GM18526 (cell line): ENCODE measurements around the gene PHACTR2.

Experiments used
- POLR2A ChIP-seq: IDR thresholded peaks from 3 replicates; pipeline ENCODE4 v1.6.1; 2011; ENCODE audit not compliant: insufficient read length; ENCODE audit errors: extremely low read depth

PHACTR2 gene

DNA sequence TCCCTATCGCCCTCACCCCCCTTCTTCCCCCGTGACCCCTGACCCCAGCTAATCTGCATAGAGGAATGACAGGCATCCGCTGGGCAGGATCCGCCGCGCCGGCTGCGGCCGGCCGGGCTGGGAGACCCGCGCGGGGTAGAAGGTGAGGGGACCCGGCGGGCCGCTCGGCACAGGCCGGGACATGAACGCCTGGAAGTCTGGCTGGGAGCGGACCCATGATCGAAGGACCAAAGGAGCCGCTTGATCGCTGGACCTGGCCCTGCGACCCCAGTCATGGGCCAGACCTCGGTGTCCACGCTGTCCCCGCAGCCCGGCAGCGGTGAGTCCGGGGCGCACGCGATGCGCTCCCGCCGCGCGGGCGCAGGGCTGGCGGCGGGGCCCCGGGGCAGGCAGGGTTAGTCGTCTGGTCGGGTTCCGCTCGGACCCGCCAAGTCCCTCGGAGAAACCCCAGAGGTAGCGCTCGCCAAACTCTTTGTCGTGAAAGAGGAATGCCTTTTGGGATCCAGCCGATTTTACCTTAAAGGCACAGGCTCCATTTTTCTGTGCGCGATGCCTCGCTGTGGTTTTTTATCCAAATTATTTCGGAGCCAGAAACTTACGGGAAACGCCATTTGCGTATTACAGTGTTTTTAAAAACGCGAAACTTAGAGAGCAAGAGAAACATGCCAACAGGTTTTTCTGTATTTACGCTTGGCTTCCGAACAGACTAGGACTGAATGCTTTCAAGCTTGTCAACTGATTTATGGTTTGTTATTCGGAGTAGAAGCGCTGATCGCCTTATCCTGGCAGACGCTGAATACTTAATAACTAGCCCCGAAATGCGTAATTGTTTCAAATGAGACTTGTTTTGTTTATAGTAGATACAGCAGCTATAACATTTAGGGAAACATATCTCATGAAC, at the start of gene PHACTR2:
Gene PHACTR2, plus strand, starts transcription at position 75 of the 901 bp plus-strand sequence. Its CDS starts 199 bp downstream, at position 274.
- TF ChIP-seq POLR2A = no peak

DNA sequence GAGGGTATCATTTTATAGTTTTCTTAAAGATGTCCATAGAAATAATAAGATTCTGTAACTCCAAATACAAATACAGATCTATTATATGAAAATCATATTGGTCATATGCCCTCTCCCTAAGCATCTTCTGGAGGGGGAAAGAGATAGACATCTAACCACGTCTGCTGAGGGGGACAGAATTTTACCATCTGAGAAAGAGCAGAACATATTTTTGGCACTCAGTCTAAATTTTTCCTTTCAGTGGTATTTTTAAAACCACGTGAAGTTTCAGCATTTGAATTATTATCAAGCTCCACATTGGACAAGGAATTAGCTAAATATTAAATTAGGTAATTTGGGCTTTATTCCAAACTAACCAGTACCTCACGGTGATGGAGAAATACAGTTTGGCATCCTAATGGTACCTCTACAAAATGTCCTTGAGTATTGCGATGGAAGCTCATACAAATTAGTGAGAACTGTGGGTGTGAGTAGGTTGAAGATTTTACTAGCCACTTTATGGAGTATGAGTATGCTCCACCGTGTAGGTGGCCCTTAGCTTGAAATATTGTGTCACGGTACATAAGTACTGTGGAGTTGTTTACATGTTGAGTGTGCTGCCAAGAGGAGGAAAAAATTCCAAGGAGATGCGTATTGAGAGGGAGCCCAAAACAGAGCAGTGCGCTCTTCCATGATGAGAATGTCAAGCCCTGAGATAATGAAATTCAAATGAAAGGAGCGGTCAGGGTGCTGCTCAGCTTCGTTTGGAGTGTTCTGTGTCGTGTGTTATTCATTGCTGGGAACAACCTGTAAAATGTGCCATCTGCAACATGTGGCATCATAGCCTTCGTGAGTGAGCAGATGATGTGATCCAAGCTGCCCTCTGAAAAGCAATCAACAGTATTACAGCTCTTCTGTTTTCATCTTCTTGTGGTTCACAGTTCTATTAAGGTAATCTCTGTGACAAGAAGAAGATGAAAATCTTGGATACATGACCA, 48.4 kb upstream of the PHACTR2 start:
- no peak for TF ChIP-seq POLR2A

DNA sequence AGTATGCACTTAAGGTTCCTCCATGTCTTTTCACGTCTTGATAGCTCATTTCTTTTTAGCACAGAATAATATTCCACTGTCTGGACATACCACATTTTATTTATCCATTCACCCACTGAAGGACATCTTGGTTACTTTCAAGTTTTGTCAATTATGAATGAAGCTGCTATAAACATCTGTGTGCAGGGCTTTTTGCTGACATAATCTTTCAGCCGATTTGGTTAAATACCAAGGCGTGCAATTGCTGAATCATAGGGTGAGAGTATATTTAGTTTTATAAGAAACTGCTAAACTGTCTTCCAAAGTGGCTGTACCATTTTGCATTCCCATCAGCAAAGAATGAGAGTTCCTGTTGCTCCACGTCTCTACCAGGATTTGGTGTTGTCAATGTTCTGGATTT, 44.9 kb upstream of the PHACTR2 start:
- no peak for TF ChIP-seq POLR2A

DNA sequence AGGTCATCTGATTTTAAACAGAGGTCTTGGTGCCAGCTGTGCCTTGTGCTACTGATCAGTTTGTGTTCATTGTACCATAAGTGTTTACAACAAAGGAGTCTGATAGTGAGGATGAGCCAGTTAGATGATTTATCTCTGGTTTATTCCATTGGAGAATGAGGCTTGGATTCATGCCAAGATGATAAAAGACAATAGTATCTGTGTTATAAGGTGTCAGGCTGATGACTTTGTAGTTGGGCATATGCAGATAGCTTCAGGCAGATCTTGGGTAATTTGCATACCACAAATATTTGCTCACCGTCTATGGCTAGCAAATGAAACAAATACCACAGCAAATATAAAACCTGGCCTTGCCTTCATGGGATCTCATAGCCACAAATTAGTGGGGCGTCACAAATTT, 43.3 kb upstream of the PHACTR2 start:
- TF ChIP-seq POLR2A = no peak

DNA sequence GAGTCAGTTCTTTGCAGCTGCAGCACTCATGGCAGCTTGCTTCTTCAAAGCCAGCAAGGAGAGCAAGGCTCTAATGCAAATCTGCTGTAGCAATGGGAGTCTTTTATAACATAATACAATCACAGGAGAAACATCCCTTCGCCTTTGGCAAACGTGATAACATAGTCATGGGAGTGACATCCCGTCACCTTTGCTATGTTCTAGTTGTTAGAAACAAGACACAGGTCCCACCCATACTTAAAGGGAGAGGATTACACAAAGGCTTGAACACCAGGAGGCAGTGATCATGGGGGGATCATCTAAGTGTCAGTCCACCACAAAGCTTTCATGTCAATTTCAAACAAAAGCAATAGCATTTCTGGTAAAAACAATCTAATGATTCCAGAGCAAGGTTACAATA, 40.1 kb upstream of the PHACTR2 start:
- TF ChIP-seq POLR2A = no peak

DNA sequence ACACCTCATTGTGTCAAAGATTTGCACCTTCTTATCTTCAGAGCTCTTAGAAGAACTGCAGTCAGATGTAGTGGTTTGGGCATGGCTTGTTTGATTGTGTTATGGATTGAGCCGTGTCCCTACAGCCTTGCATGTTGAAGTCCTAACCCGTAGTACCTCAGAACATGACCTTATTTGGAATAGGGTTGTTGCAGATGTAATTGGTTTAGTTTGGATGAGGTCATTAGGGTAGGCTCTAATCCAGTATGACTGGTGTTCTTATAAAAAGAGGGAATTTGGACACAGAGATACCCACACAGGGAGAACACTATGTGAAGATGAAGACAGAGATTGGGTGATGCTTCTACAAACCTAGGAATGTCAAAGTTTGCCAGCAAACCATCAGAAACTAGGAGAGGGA, 35.4 kb upstream of the PHACTR2 start:
- TF ChIP-seq POLR2A = no peak

DNA sequence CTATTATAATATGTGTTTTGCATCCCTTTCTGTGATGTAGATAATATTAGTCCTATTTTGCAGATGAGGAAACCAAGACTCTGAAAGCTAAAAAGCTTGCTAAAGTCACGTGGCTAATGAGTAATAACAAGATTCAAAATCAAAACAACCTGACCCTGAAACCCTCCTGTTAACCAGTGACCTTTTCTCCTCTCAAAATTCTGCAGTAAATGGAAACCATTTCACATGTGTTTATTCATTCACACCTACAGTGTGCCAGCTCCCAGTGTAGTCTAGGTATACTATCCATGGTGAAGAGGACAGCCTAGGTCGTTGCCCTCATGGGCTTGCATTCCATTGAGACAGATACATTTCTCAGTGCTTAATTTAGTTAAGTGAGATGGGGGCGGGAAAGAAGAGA, 30.6 kb upstream of the PHACTR2 start:
- no peak for TF ChIP-seq POLR2A

DNA sequence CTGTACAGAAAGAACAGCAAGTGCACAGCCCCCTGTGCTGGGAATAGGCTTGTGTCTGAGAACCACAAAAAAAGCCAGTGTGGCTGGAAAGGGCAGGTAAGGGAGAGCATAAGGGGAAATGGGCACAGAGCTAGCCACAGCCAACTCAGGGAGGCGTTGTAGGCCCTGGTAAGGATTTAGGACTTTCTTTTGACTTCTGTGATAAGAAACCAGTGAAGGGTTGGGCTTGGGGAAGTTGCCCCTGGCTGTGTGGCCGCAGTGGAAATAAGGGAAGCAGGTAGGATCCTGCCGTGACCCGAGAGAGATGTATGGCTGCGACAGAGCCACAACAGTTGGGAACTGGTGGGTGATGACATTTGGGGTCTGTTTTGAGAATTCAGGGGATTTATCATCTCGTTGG, 30.0 kb upstream of the PHACTR2 start:
- TF ChIP-seq POLR2A = no peak

DNA sequence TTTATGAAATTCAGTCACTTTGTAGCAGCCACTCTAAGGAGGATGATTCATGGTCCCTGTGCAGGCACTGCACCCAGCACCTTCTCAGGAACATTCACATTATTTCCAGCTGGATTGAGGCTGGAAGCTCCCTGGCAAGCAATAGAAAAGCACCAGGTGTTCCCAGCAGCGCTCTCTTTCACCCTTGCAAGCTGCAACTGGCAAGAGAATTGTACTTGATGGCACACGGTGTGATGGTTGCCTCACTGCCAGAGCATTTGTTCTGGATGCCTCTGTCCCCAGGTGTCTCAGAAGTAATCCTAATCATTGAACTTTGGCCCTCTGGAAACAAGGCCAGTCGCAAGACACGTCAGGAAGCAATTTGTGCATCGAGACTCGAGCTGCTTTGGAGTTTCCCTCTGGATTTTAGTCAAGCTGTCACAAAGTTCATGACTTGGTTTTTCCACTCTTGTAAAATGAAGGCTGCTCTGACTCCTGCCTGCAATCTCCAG, 24.9 kb upstream of the PHACTR2 start:
- TF ChIP-seq POLR2A = no peak

DNA sequence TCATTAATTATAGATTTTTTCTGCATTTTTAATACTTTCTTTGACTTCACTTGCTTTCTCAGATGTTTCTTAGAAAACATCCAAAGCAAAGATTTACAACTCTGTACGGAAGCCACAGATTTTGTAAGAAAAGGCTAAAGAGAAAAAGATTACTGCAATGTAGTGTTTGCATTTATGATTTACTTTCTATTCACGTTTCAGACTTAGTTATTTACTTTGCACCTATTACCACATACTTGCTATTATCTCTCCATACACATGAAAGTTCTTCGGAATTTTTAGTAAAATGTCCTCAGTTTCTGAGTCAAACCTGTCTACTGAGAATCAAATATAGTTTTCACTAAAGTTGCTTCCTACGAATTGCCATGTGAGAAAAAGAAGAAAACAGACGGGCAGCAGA, 22.2 kb upstream of the PHACTR2 start:
- no peak for TF ChIP-seq POLR2A

DNA sequence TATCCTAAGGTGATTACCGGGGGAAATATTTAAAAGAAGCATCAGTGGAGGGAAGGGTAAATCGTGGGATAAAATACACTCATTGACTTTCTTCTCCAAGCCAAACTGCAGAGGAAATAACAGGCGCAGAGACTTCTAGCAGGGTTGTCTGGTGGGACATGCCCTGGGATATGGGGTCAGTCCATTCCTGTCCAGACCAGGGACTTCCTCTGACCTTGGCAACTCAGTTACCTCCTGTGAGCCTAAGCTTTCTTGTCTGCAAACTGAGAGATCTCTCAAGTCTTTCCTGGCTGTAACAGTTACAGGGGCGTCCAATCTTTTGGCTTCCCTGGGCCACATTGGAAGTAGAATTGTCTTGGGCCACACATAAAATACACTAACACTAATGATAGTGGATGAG, 21.7 kb upstream of the PHACTR2 start:
- no peak for TF ChIP-seq POLR2A

DNA sequence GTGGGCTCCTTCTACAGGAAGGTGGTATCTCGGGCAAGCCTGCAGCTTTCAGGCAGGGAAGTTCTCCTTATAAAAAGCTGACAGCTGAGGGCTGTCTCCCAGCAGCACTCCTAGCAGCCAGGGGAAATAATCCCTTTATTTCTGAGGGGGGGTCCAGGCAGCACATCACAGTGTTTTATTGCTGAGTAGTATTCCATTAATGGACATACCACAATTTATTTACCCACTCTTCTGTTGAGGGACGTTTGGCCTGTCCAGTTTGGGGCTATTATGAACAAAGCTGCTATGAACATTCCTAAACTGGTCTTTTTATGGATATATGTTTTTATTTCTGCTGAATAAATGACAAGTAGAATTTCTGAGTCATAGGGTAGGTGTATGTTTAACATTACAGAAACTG, 20.0 kb upstream of the PHACTR2 start:
- TF ChIP-seq POLR2A = no peak

DNA sequence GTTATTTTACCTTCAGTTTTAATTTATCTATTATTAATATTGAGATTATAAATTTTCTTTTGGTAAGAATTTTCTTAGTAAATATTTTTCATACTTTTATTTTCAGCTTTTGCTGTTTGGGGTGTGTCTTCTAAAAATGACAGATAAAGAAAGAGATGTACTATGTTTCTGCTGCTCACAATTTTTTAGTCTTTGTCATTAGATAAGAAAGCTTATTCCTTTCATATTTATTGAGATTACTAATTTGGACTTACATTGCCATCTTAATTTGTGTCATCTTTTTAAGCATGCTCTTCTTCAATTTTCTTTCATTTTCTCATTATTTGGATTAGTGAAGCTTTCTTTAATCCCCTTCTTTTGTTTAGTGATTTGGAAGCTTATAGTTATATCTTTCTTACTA, 13.6 kb upstream of the PHACTR2 start:
- no peak for TF ChIP-seq POLR2A

DNA sequence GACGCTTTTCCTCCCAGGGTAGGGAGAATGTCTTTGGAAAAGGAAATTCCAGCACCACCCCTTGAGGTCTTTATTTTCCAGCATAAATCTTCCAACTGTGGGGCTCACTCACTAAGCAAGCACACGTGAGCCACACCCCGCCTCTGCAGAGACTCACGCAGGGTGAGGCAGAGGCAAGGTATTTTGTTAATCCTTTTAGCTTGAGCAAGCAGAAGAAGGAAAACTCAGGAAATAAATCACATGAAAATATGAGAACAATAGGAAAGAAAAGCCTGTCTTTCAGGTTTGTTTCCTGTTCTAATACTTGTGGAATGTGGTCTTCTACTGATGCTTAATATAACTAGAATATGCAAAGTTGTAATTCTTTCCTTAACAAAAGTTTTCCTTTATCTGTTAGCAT, 4.1 kb upstream of the PHACTR2 start:
- no peak for TF ChIP-seq POLR2A

DNA sequence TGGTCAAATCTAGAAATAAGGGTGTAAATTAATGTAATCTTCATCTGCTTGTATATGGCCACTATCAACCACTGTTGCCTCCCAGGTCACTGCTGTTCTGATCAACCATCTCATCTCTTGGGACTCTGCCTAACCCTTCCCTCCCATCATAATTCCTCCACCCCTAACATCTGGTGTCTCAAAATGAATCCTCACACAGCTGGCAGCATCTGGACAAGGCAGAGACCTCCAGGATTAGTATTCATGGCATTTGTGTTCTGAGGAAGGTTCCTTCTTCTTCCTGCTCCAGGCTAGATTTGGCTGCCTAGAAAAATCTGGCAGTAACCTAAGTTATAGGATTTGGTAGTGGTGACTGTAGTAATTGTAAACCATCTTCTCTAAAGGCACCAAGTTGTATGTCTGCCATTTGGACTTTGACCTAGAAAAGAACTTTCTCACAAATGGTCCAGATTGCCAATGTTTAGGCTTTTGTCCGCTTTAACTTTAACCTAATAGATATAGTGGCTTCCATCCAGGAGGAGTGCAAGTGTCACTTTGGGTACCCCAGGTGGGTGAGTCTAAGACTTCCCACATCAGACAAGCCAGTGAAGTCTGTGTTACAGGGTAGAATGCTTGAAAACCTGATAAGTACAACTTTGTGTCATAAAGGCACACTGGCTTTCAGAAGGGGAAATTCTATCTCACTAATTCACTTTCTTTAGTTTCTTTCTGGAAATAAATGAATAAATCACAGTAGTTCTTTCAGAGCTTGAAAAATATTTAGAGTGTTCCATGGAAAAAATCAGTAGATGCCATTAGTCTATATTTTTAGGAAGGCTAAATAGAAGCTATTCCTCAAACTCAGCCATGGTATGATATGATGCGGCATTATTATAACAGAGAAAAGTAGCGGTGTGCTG, 3.0 kb upstream of the PHACTR2 start:
- no peak for TF ChIP-seq POLR2A
